CD4-positive, alpha-beta T cell treated with Interferon alpha-2 for 1 hour (primary cell): ENCODE measurements around the gene PFDN2.
A peak's percentile ranks its signal among the peaks of the same experiment; 100 is the strongest.

ENCODE experiments used
- DNase-seq, 2 donors: peaks; one replicate each; pipeline ENCODE4 v3.0.0-alpha.2; 2020 to 2022

Gene PFDN2

GRCh38 chr1:161117759-161118581 is at the start of gene PFDN2, which contains the start of gene NIT1:
Gene PFDN2, minus strand, starts transcription at chr1:161118037. Its CDS starts 11 bp downstream, at chr1:161118026.
Gene NIT1, plus strand, starts transcription at chr1:161118105. Its CDS starts 72 bp downstream, at chr1:161118177.
- DNase-seq: peak; percentile 79 to 87

GRCh38 chr1:161166669-161167548 is 49.1 kb upstream of the PFDN2 start:
- no peak for DNase-seq

- DNase-seq: peak; percentile 93 to 96
Observed at GRCh38 chr1:161165742-161166668, 48.2 kb upstream of the PFDN2 start, which contains the start of gene PPOX. Gene PPOX, plus strand, starts transcription at chr1:161166426. Its CDS starts 422 bp downstream, at chr1:161166848.

GRCh38 chr1:161164901-161165610 is 47.2 kb upstream of the PFDN2 start:
- DNase-seq: no peak

- no peak for DNase-seq
Observed at GRCh38 chr1:161163793-161164192, 46.0 kb upstream of the PFDN2 start.

GRCh38 chr1:161162806-161163205 is 45.0 kb upstream of the PFDN2 start:
- no peak for DNase-seq

- no peak for DNase-seq
Observed at GRCh38 chr1:161162052-161162451, 44.2 kb upstream of the PFDN2 start.

GRCh38 chr1:161161652-161162051 is 43.8 kb upstream of the PFDN2 start:
- no peak for DNase-seq

- no peak for DNase-seq
Observed at GRCh38 chr1:161160671-161161145, 42.9 kb upstream of the PFDN2 start.

GRCh38 chr1:161159913-161160243 is 42.0 kb upstream of the PFDN2 start:
- DNase-seq: no peak

- peak; percentile 91 to 94 for DNase-seq
Observed at GRCh38 chr1:161159087-161159912, 41.5 kb upstream of the PFDN2 start, which contains the start of gene USP21. Gene USP21, plus strand, starts transcription at chr1:161159500. Its CDS starts 1,141 bp downstream, at chr1:161160641.

GRCh38 chr1:161158316-161159010 is 40.6 kb upstream of the PFDN2 start:
- no peak for DNase-seq

- DNase-seq: no peak
Observed at GRCh38 chr1:161157867-161158266, 40.0 kb upstream of the PFDN2 start.

- DNase-seq: peak; percentile 87 to 92
Observed at GRCh38 chr1:161153682-161154337, 36.0 kb upstream of the PFDN2 start, which contains the start of gene UFC1. Gene UFC1, plus strand, starts transcription at chr1:161153978. Its CDS starts 20 bp downstream, at chr1:161153998.

GRCh38 chr1:161153176-161153575 is 35.3 kb upstream of the PFDN2 start:
- no peak for DNase-seq

- DNase-seq: no peak
Observed at GRCh38 chr1:161145832-161146231, 28.0 kb upstream of the PFDN2 start.

GRCh38 chr1:161140755-161141400 is 23.0 kb upstream of the PFDN2 start:
- DNase-seq: no peak

GRCh38 chr1:161139766-161140165 is 21.9 kb upstream of the PFDN2 start:
- DNase-seq: peak; percentile 50 to 71

GRCh38 chr1:161138431-161138830 is 20.6 kb upstream of the PFDN2 start:
- no peak for DNase-seq
